HFFc6 (cell line): Measurements from ENCODE around the gene ABCC2. TPM values are rescaled to one million over a fixed set of nuclear protein-coding genes. Genes with fewer than 3 reads are reported as not detected.
"Not testable (repeated sequence)": the region's sequence is repeated elsewhere in the genome, so short reads cannot be mapped to it uniquely, and the experiment has no call there.

Experiments used
- DNase-seq: peaks from one replicate; pipeline ENCODE4 v3.0.0-alpha.2; 2018
- H3K27ac Mint-ChIP-seq: 2 replicates; pipeline ENCODE4 v1.8.0; 2020; ENCODE audit warnings: mild to moderate bottlenecking, mixed read lengths
- H3K27me3 Mint-ChIP-seq: 2 replicates; pipeline ENCODE4 v1.8.0; 2021; ENCODE audit warnings: mild to moderate bottlenecking, moderate library complexity, mixed read lengths; ENCODE audit not compliant: insufficient read depth
- H3K36me3 Mint-ChIP-seq: 2 replicates; pipeline ENCODE4 v1.8.0; 2021; ENCODE audit warnings: low read depth, mixed read lengths
- H3K4me1 Mint-ChIP-seq: 2 replicates; pipeline ENCODE4 v1.8.0; 2020; ENCODE audit warnings: low read depth, mixed read lengths
- H3K4me3 Mint-ChIP-seq: 2 replicates; pipeline ENCODE4 v1.8.0; 2020; ENCODE audit warnings: mild to moderate bottlenecking, moderate library complexity, mixed read lengths
- H3K9me3 Mint-ChIP-seq: 2 replicates; pipeline ENCODE4 v1.8.0; 2020; ENCODE audit warnings: mild to moderate bottlenecking, mixed read lengths
- total RNA-seq, 6 experiments: library from RNA; stranded (reverse); fragmentation: NEBNext Ultra II Directional; extraction: Animal tissue kit (Norgen Biotek cat#: 25700); gene quantifications; 2 replicates in 1 of 6; 3 replicates in 5 of 6; pipeline ENCODE4 v1.2.3, GENCODE V29; 2021
- TF ChIP-seq, protein P1 (sequence below): fragments of 200-600 bp; sonication (generic); IDR thresholded peaks from 2 replicates; pipeline ENCODE4 v1.5.0; 2021; ENCODE audit warnings: antibody characterized with exemption, mild to moderate bottlenecking

The ABCC2 gene
- total RNA-seq, 6 experiments from 2014 or later, result 0.43 to 1.7 (median 1.1) TPM

- Mint-ChIP-seq H3K9me3 (peaks cover 6% of the 10 kb centered on the region; the same call in 1 of the 2 replicates), H3K4me1 (peaks cover 22% of the 10 kb centered on the region), H3K36me3 (peaks cover 12% of the 10 kb centered on the region), H3K27ac (no peak overlapping the region), H3K4me3 (no peak overlapping the region), H3K27me3 (no peaks in the 10 kb centered on the region; the same call in 1 of the 2 replicates)
- TF ChIP-seq, protein P1, sequence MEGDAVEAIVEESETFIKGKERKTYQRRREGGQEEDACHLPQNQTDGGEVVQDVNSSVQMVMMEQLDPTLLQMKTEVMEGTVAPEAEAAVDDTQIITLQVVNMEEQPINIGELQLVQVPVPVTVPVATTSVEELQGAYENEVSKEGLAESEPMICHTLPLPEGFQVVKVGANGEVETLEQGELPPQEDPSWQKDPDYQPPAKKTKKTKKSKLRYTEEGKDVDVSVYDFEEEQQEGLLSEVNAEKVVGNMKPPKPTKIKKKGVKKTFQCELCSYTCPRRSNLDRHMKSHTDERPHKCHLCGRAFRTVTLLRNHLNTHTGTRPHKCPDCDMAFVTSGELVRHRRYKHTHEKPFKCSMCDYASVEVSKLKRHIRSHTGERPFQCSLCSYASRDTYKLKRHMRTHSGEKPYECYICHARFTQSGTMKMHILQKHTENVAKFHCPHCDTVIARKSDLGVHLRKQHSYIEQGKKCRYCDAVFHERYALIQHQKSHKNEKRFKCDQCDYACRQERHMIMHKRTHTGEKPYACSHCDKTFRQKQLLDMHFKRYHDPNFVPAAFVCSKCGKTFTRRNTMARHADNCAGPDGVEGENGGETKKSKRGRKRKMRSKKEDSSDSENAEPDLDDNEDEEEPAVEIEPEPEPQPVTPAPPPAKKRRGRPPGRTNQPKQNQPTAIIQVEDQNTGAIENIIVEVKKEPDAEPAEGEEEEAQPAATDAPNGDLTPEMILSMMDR, result peak; percentile 47; the same call in 1 of the 2 replicates
- DNase-seq, result no peak
Observed at GRCh38 chr10:99859585-99859984, 77.1 kb downstream of the ABCC2 start.

DNA sequence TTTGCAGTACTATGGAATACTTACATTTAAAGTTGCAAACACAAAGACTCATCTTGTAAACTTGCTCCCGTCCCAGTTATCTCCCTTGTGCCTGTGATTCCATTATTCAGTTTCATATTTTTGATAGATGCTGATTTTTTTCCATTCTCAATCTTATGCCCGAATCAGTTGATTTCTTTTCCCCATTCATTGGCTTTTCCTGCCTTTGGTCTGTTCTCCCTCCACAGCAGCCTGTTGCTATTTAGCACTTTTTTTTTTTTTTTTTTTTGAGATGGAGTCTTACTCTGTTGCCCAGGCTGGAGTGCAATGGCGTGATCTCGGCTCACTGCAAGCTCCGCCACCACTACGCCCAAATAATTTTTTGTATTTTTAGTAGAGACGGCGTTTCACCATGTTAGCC lies 78.0 kb downstream of the ABCC2 start:
- Mint-ChIP-seq H3K27ac (no peak overlapping the region), H3K4me3 (no peak overlapping the region), H3K27me3 (peaks cover under 1% of the 10 kb centered on the region; the same call in 1 of the 2 replicates), H3K9me3 (peaks cover 11% of the 10 kb centered on the region), H3K36me3 (peaks cover 18% of the 10 kb centered on the region), H3K4me1 (peaks cover 15% of the 10 kb centered on the region)
- no peak for DNase-seq
- TF ChIP-seq, protein P1, result no peak

GRCh38 chr10:99863535-99864240 lies 81.2 kb downstream of the ABCC2 start:
- Mint-ChIP-seq H3K4me1 (peaks cover 15% of the 10 kb centered on the region), H3K4me3 (peak overlapping the region; percentile 51)
- peak; percentile 70 for DNase-seq

DNA sequence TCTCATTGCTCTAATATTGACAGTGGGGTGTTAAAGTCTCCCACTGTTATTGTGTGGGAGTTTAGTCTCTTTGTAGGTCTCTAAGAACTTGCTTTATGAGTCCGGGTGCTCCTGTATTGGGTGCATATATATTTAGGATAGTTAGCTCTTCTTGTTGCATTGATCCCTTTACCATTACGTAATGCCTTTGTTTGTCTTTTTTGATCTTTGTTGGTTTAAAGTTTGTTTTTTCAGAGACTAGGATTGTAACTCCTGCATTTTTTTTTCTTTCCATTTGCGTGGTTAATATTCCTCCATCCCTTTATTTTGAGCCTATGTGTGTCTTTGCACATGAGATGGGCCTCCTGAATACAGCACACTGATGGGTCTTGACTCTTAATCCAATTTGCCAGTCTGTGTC lies 84.8 kb downstream of the ABCC2 start:
- peaks cover 37% of the 10 kb centered on the region for H3K9me3 Mint-ChIP-seq
- H3K27ac Mint-ChIP-seq, DNase-seq, H3K4me3 Mint-ChIP-seq: not testable (repeated sequence)
- H3K36me3 Mint-ChIP-seq, result peaks cover 41% of the 10 kb centered on the region
- H3K27me3 Mint-ChIP-seq, result peaks cover 14% of the 10 kb centered on the region
- peaks cover 23% of the 10 kb centered on the region for H3K4me1 Mint-ChIP-seq

More at GRCh38 chr10:99863535-99864240, 81.2 kb downstream of the ABCC2 start:
- peaks cover 41% of the 10 kb centered on the region for H3K36me3 Mint-ChIP-seq
- H3K27ac Mint-ChIP-seq, result peak overlapping the region; percentile 77
- H3K27me3 Mint-ChIP-seq, result not testable (repeated sequence)
- peaks cover 37% of the 10 kb centered on the region for H3K9me3 Mint-ChIP-seq

DNA sequence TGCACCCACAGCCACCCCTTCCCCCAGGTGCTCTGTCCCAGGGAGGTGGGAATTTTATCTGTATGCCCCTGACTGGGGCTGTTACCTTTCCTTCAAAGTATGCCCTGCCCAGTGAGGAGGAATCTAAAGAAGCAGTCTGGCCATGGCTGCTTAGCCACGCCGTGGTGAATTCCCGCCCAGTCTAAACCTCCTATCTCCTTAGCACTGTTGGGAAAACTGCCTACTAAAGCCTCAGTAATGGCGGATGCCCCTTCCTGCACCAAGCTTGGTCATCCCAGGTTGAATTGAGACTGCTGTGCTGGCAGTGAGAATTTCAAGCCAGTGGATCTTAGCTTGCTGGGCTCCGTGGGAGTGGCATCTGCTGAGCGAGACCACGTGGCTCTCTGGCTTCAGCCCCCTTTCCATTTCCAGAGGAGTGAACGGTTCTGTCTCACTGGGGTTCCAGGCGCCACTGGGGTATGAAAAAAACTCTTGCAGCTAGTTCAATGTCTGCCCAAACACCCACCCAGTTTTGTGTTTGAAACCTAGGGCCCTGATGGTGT lies 87.2 kb downstream of the ABCC2 start:
- Mint-ChIP-seq H3K36me3 (peaks cover 46% of the 10 kb centered on the region), H3K27me3 (peaks cover 24% of the 10 kb centered on the region), H3K9me3 (peaks cover 31% of the 10 kb centered on the region), H3K4me1 (peaks cover 29% of the 10 kb centered on the region), H3K4me3 (no peak overlapping the region), H3K27ac (no peak overlapping the region)
- no peak for DNase-seq
- TF ChIP-seq, protein P1, result no peak

DNA sequence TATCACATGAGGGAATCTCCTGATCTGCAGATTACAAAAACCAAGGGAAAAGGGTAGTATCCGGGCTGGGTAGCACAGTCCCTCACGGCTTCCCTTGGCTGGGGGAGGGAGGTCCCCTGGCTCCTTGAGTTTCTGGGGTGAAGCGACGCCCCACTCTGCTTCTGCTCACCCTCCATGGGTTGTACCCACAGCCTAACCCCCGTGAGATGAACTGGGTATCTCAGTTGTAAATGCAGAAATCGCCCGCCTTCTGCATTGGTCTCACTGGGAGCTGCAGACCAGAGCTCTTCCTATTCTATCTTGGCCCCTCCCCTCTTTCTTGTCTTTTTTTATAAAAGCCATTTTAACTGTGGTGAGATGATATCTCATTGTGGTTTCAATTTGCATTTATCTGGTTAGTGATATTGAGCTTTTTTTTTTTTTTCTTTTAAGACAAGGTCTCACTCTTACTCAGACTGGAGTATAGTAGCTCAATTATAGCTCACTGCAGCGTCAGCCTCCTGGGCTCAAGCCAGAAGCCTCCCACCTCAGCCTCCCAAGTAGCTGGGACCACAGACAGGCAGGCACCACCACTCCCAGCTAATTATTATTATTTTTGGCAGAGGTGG lies 87.8 kb downstream of the ABCC2 start:
- H3K27me3 Mint-ChIP-seq, result peaks cover 26% of the 10 kb centered on the region
- peaks cover 29% of the 10 kb centered on the region for H3K9me3 Mint-ChIP-seq
- no peak overlapping the region for H3K27ac Mint-ChIP-seq
- TF ChIP-seq, protein P1, result no peak
- H3K4me1 Mint-ChIP-seq, result peaks cover 32% of the 10 kb centered on the region
- no peak for DNase-seq
- H3K36me3 Mint-ChIP-seq, result peaks cover 48% of the 10 kb centered on the region
- no peak overlapping the region for H3K4me3 Mint-ChIP-seq
